GM12878 (cell line): Measurements from ENCODE around the gene CMAS. TPM values are rescaled to one million over a fixed set of nuclear protein-coding genes. Genes with fewer than 3 reads are reported as not detected.

Source experiments
- ASH2L ChIP-seq: fragments of 300-600, 200-600 bp; sonication (generic); IDR thresholded peaks from 2 replicates; pipeline ENCODE4 v1.6.1; 2017; ENCODE audit warnings: low read depth, mild to moderate bottlenecking, borderline replicate concordance
- CTCF ChIP-seq, 3 experiments: IDR thresholded peaks in 2 of 3; conservative IDR thresholded peaks in 1 of 3; 2 replicates each; pipeline ENCODE4 v1.5.1; 2011; ENCODE audit warnings: low read depth in 3 of 3, low read length in 3 of 3, mild to moderate bottlenecking in 3 of 3, control low read depth in 2 of 3, moderate library complexity in 2 of 3, inconsistent platforms in 1 of 3, mixed read lengths in 1 of 3; ENCODE audit not compliant: control insufficient read depth in 2 of 3, insufficient read depth in 1 of 3; ENCODE audit errors: extremely low read depth in 1 of 3
- ESRRA ChIP-seq: IDR thresholded peaks from 2 replicates; pipeline ENCODE4 v1.6.1; 2012; ENCODE audit warnings: mild to moderate bottlenecking, low read length, improper control_type of control experiment
- EZH2 ChIP-seq: IDR thresholded peaks from 2 replicates; pipeline ENCODE4 v1.6.1; 2012; ENCODE audit warnings: low read depth, mild to moderate bottlenecking, control low read depth, inconsistent platforms, low read length, borderline replicate concordance; ENCODE audit not compliant: control insufficient read depth
- FOXK2 ChIP-seq: fragments of 450-650 bp; IDR thresholded peaks from 2 replicates; pipeline ENCODE4 v1.6.1; 2017; ENCODE audit warnings: mild to moderate bottlenecking, moderate library complexity
- HSF1 ChIP-seq: fragments of 150-350 bp; IDR thresholded peaks from 2 replicates; pipeline ENCODE4 v1.6.1; 2014; ENCODE audit warnings: mild to moderate bottlenecking, low read depth, low read length
- MEF2A ChIP-seq: IDR thresholded peaks from 2 replicates; pipeline ENCODE4 v1.6.1; 2011; ENCODE audit warnings: low read depth, mild to moderate bottlenecking, low read length, moderate library complexity; ENCODE audit not compliant: insufficient read depth
- MEF2B ChIP-seq: fragments of 450-650 bp; IDR thresholded peaks from 2 replicates; pipeline ENCODE4 v1.6.1; 2018; ENCODE audit warnings: mild to moderate bottlenecking, moderate library complexity; ENCODE audit not compliant: partially characterized antibody, poor library complexity, severe bottlenecking
- NR2C2 ChIP-seq: IDR thresholded peaks from 2 replicates; pipeline ENCODE4 v1.6.1; 2011; ENCODE audit warnings: borderline replicate concordance, low read depth; ENCODE audit not compliant: control insufficient read depth, insufficient read length
- PAX5 ChIP-seq: IDR thresholded peaks from 2 replicates; pipeline ENCODE4 v1.6.1; 2011; ENCODE audit warnings: low read depth, low read length, borderline replicate concordance
- PML ChIP-seq: IDR thresholded peaks from 2 replicates; pipeline ENCODE4 v1.6.1; 2012; ENCODE audit warnings: low read length, inconsistent platforms
- RCOR1 ChIP-seq: conservative IDR thresholded peaks from 2 replicates; pipeline ENCODE4 v1.6.1; 2012; ENCODE audit warnings: low read depth, low read length, improper control_type of control experiment
- RELA ChIP-seq: fragments of 450-650 bp; IDR thresholded peaks from 2 replicates; pipeline ENCODE4 v1.8.0; 2014; ENCODE audit warnings: borderline replicate concordance; ENCODE audit not compliant: partially characterized antibody
- RUNX3 ChIP-seq: IDR thresholded peaks from 2 replicates; pipeline ENCODE4 v1.6.1; 2012; ENCODE audit warnings: low read length, inconsistent platforms
- SMC3 ChIP-seq: IDR thresholded peaks from 2 replicates; pipeline ENCODE4 v1.6.1; 2011; ENCODE audit warnings: low read length, improper control_type of control experiment, borderline replicate concordance
- SUZ12 ChIP-seq: fragments of 200-600 bp; sonication (generic); IDR thresholded peaks from one replicate; pipeline ENCODE4 v1.6.1; 2018; ENCODE audit warnings: antibody characterized with exemption, mild to moderate bottlenecking; ENCODE audit not compliant: unreplicated experiment
- TARDBP ChIP-seq: IDR thresholded peaks from 2 replicates; pipeline ENCODE4 v1.6.1; 2016; ENCODE audit warnings: borderline replicate concordance
- YBX1 ChIP-seq: fragments of 450-650 bp; IDR thresholded peaks from 2 replicates; pipeline ENCODE4 v1.6.1; 2016; ENCODE audit warnings: antibody characterized with exemption
- ZBTB33 ChIP-seq: fragments of 450-650 bp; IDR thresholded peaks from 2 replicates; pipeline ENCODE4 v1.6.1; 2017; ENCODE audit warnings: mild to moderate bottlenecking
- ZNF274 ChIP-seq: IDR thresholded peaks from one replicate; pipeline ENCODE4 v1.8.0; 2011; ENCODE audit not compliant: insufficient read length, insufficient read depth
- ZSCAN29 ChIP-seq: fragments of 450-650 bp; IDR thresholded peaks from 2 replicates; pipeline ENCODE4 v1.6.1; 2017; ENCODE audit warnings: mild to moderate bottlenecking, moderate library complexity
- polyA plus RNA-seq, 11 experiments: library from polyadenylated mRNA; depleted of rRNA in 4 of 11; unstranded in 6 of 11; stranded (reverse) in 5 of 11; fragments of >200 nt; fragmentation: Nextera tagmentation in 4 of 11; fragmentation: Illumina TruSeq in 1 of 11; extraction: Ambion mirVana in 4 of 11; extraction: Trizol in 1 of 11; gene quantifications; 1 replicate in 1 of 11; 2 replicates in 10 of 11; pipeline versions ENCODE4 v1.2.1 to v1.2.3, GENCODE V29; 2011 to 2016; ENCODE audit warnings: inconsistent platforms in 2 of 11, missing spikeins in 2 of 11, low read depth in 1 of 11
- total RNA-seq, 4 experiments: library from RNA; depleted of rRNA in 3 of 4; stranded (reverse); fragments of >200 nt in 3 of 4; fragmentation: Illumina TruSeq in 1 of 4; extraction: Trizol in 1 of 4; gene quantifications; 2 replicates each; pipeline versions ENCODE4 v1.2.1 to v1.2.3, GENCODE V29; 2013 to 2021
- TF ChIP-seq, protein P1 (sequence below): fragments of 450-650 bp; IDR thresholded peaks from 2 replicates; pipeline ENCODE4 v1.6.1; 2017; ENCODE audit warnings: antibody characterized with exemption, mild to moderate bottlenecking, moderate library complexity

Gene CMAS
- total and polyA plus RNA-seq, 10 of the 15 experiments (the other 5 are each of a cell fraction or from before 2014, with no cell fraction given) = 12.9 to 73.2 (median 30.8) TPM

GRCh38 chr12:22046090-22046967 is at the start of gene CMAS (continued):
- TF ChIP-seq MEF2B (no peak), CTCF (IDR thresholded peaks at IDR 0.05 in 2 of 3, conservative IDR thresholded peaks at IDR 0.05 in 1 of 3; ENCODE audit: control insufficient read depth in 2 of 3, extremely low read depth in 1 of 3, insufficient read depth in 1 of 3, low read depth in 3 of 3, low read length in 3 of 3) (no peak), EZH2 (no peak), ZNF274 (no peak), MEF2A (no peak), TARDBP (no peak), ZSCAN29 (no peak), ZBTB33 (no peak), SMC3 (no peak), ASH2L (no peak), HSF1 (no peak), YBX1 (no peak), PML (peak; percentile 75), RCOR1 (no peak; the same call in 1 of the 2 replicates), RUNX3 (no peak), FOXK2 (no peak), NR2C2 (no peak), ESRRA (no peak), SUZ12 (no peak), PAX5 (no peak), RELA (no peak)
- TF ChIP-seq, protein P1, sequence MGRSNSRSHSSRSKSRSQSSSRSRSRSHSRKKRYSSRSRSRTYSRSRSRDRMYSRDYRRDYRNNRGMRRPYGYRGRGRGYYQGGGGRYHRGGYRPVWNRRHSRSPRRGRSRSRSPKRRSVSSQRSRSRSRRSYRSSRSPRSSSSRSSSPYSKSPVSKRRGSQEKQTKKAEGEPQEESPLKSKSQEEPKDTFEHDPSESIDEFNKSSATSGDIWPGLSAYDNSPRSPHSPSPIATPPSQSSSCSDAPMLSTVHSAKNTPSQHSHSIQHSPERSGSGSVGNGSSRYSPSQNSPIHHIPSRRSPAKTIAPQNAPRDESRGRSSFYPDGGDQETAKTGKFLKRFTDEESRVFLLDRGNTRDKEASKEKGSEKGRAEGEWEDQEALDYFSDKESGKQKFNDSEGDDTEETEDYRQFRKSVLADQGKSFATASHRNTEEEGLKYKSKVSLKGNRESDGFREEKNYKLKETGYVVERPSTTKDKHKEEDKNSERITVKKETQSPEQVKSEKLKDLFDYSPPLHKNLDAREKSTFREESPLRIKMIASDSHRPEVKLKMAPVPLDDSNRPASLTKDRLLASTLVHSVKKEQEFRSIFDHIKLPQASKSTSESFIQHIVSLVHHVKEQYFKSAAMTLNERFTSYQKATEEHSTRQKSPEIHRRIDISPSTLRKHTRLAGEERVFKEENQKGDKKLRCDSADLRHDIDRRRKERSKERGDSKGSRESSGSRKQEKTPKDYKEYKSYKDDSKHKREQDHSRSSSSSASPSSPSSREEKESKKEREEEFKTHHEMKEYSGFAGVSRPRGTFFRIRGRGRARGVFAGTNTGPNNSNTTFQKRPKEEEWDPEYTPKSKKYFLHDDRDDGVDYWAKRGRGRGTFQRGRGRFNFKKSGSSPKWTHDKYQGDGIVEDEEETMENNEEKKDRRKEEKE = no peak
